Neuronal stem cell (in vitro differentiated cells): ENCODE measurements around the gene TAAR6.
"Not testable (repeated sequence)": the region's sequence is repeated elsewhere in the genome, so short reads cannot be mapped to it uniquely, and the experiment has no call there.

ENCODE experiments used
- DNase-seq: peaks from one replicate; pipeline ENCODE4 v3.0.0-alpha.2; 2013; ENCODE audit warnings: low spot score
- H2AFZ ChIP-seq: one replicate; pipeline ENCODE4 v1.6.1; 2013; ENCODE audit warnings: mild to moderate bottlenecking, low read length, inconsistent platforms
- H2AK5ac ChIP-seq: 2 replicates; pipeline ENCODE4 v1.6.1; 2013; ENCODE audit warnings: low read depth, mild to moderate bottlenecking, inconsistent platforms, low read length, moderate library complexity, mixed read lengths
- H2BK120ac ChIP-seq: 2 replicates; pipeline ENCODE4 v1.6.1; 2013; ENCODE audit warnings: low read depth, mild to moderate bottlenecking, inconsistent platforms, low read length, moderate library complexity, mixed read lengths
- H2BK12ac ChIP-seq: one replicate; pipeline ENCODE4 v1.6.1; 2013; ENCODE audit warnings: low read length, inconsistent platforms
- H2BK15ac ChIP-seq: 2 replicates; pipeline ENCODE4 v1.6.1; 2013; ENCODE audit warnings: mild to moderate bottlenecking, low read length, inconsistent platforms, mixed read lengths
- H2BK5ac ChIP-seq: one replicate; pipeline ENCODE4 v1.6.1; 2013; ENCODE audit warnings: inconsistent platforms, mild to moderate bottlenecking, low read length, moderate library complexity
- H3K14ac ChIP-seq: one replicate; pipeline ENCODE4 v1.6.1; 2013; ENCODE audit warnings: low read length, inconsistent platforms
- H3K18ac ChIP-seq: 2 replicates; pipeline ENCODE4 v1.6.1; 2013; ENCODE audit warnings: low read length, inconsistent platforms
- H3K23ac ChIP-seq: 2 replicates; pipeline ENCODE4 v1.6.1; 2013; ENCODE audit warnings: low read depth, mild to moderate bottlenecking, mixed read lengths, low read length, inconsistent platforms; ENCODE audit not compliant: poor library complexity
- H3K27ac ChIP-seq: replicated peaks from 3 replicates; pipeline ENCODE4 v1.5.1; 2013; ENCODE audit warnings: low read length, inconsistent platforms
- H3K27me3 ChIP-seq, 3 experiments: 2 replicates each; pipeline ENCODE4 v1.6.1; 2013; ENCODE audit warnings: low read length in 3 of 3, mild to moderate bottlenecking in 2 of 3, inconsistent platforms in 1 of 3, low read depth in 1 of 3, mixed read lengths in 1 of 3, moderate library complexity in 1 of 3; ENCODE audit not compliant: control insufficient read depth in 3 of 3, insufficient read depth in 3 of 3
- H3K36me3 ChIP-seq, 2 donors: replicated peaks in 1 of 2; 2 replicates each; pipeline ENCODE4 v1.6.1; 2013; ENCODE audit warnings: low read length in 2 of 2; ENCODE audit not compliant: control insufficient read depth in 2 of 2, insufficient read depth in 2 of 2
- H3K4ac ChIP-seq: 2 replicates; pipeline ENCODE4 v1.6.1; 2013; ENCODE audit warnings: inconsistent platforms, mild to moderate bottlenecking, low read length, moderate library complexity
- H3K4me1 ChIP-seq, 2 donors: 1 replicate in 1 of 2; 2 replicates in 1 of 2; pipeline ENCODE4 v1.6.1; 2013; ENCODE audit warnings: low read length in 2 of 2, low read depth in 1 of 2; ENCODE audit not compliant: control insufficient read depth in 2 of 2, insufficient read depth in 1 of 2
- H3K4me2 ChIP-seq: one replicate; pipeline ENCODE4 v1.6.1; 2013; ENCODE audit warnings: mild to moderate bottlenecking, low read length, inconsistent platforms; ENCODE audit not compliant: insufficient read depth, poor library complexity, severe bottlenecking
- H3K4me3 ChIP-seq, 2 donors: 2 replicates each; pipeline ENCODE4 v1.5.1; 2013; ENCODE audit warnings: low read length in 2 of 2, mild to moderate bottlenecking in 2 of 2, inconsistent platforms in 1 of 2, moderate library complexity in 1 of 2
- H3K79me1 ChIP-seq: one replicate; pipeline ENCODE4 v1.6.1; 2013; ENCODE audit warnings: low read depth, mild to moderate bottlenecking, inconsistent platforms, low read length, moderate library complexity
- H3K9ac ChIP-seq: one replicate; pipeline ENCODE4 v1.6.1; 2013; ENCODE audit warnings: mild to moderate bottlenecking, low read depth, low read length, inconsistent platforms; ENCODE audit not compliant: poor library complexity
- H3K9me3 ChIP-seq, 2 donors: replicated peaks in 1 of 2; 2 replicates each; pipeline versions ENCODE3 to v1.6.1; 2013; ENCODE audit warnings: low read length in 2 of 2, mild to moderate bottlenecking in 2 of 2, inconsistent platforms in 1 of 2, low read depth in 1 of 2, mixed read lengths in 1 of 2, moderate library complexity in 1 of 2; ENCODE audit not compliant: control insufficient read depth in 2 of 2, insufficient read depth in 1 of 2
- H4K8ac ChIP-seq: one replicate; pipeline ENCODE4 v1.6.1; 2013; ENCODE audit warnings: low read depth, mild to moderate bottlenecking, inconsistent platforms, low read length, moderate library complexity
- H4K91ac ChIP-seq: one replicate; pipeline ENCODE4 v1.6.1; 2013; ENCODE audit warnings: low read length, low read depth, mild to moderate bottlenecking, inconsistent platforms; ENCODE audit not compliant: poor library complexity
- WGBS, 2 donors: extraction: QIAGEN DNeasy Blood & Tissue Kit; methylation state at CpG; one replicate each; pipeline ENCODE4 v1.1.7; 2013; ENCODE audit warnings: missing lambda C conversion rate in 2 of 2, mixed read lengths in 1 of 2; ENCODE audit not compliant: insufficient read length in 2 of 2, insufficient replicate concordance in 1 of 2; ENCODE audit errors: extremely low coverage in 2 of 2; 5-methylcytosine and 5-hydroxymethylcytosine counted together

Gene TAAR6

GRCh38 chr6:132592855-132593254, 22.7 kb downstream of the TAAR6 start:
- no peaks in the 10 kb centered on the region for H3K36me3 ChIP-seq
- no peak overlapping the region for H2AK5ac ChIP-seq
- no peaks in the 10 kb centered on the region for H3K79me1 ChIP-seq
- H3K4ac ChIP-seq = no peak overlapping the region
- no peak overlapping the region for H2BK120ac ChIP-seq
- H3K9ac ChIP-seq = no peak overlapping the region
- H3K4me3 ChIP-seq = no peak overlapping the region
- WGBS, 2 donors = no CpG with 5 or more reads among the region's 2 CpGs
- H3K4me1 ChIP-seq = no peaks in the 10 kb centered on the region
- no peak overlapping the region for H4K8ac ChIP-seq
- H2BK5ac ChIP-seq = no peak overlapping the region
- H3K18ac ChIP-seq = no peak overlapping the region
- no peak overlapping the region for H2AFZ ChIP-seq
- H3K4me2 ChIP-seq = no peak overlapping the region
- no peak overlapping the region for H3K23ac ChIP-seq
- H2BK15ac ChIP-seq = no peak overlapping the region
- no peak overlapping the region for H4K91ac ChIP-seq
- H3K27me3 ChIP-seq = no peaks in the 10 kb centered on the region
- H2BK12ac ChIP-seq = no peak overlapping the region
- H3K9me3 ChIP-seq = no peaks in the 10 kb centered on the region
- no peak for DNase-seq
- H3K27ac ChIP-seq = no peak overlapping the region
- H3K14ac ChIP-seq = no peak overlapping the region

GRCh38 chr6:132596201-132596600, 26.1 kb downstream of the TAAR6 start:
- Histone ChIP-seq H3K79me1 (no peaks in the 10 kb centered on the region), H2BK120ac (no peak overlapping the region), H2AK5ac (no peak overlapping the region), H2AFZ (no peak overlapping the region), H3K27me3 (no peaks in the 10 kb centered on the region), H3K18ac (no peak overlapping the region), H3K27ac (no peak overlapping the region), H3K4me2 (no peak overlapping the region), H4K8ac (no peak overlapping the region), H3K14ac (no peak overlapping the region), H3K9me3 (no peaks in the 10 kb centered on the region), H3K4me3 (no peak overlapping the region), H4K91ac (no peak overlapping the region), H3K4ac (no peak overlapping the region), H3K9ac (no peak overlapping the region), H2BK12ac (no peak overlapping the region), H3K4me1 (no peaks in the 10 kb centered on the region), H2BK5ac (no peak overlapping the region), H2BK15ac (no peak overlapping the region), H3K36me3 (no peaks in the 10 kb centered on the region), H3K23ac (no peak overlapping the region)
- DNase-seq = no peak
- WGBS, 2 donors = no CpG with 5 or more reads among the region's 6 CpGs

DNA sequence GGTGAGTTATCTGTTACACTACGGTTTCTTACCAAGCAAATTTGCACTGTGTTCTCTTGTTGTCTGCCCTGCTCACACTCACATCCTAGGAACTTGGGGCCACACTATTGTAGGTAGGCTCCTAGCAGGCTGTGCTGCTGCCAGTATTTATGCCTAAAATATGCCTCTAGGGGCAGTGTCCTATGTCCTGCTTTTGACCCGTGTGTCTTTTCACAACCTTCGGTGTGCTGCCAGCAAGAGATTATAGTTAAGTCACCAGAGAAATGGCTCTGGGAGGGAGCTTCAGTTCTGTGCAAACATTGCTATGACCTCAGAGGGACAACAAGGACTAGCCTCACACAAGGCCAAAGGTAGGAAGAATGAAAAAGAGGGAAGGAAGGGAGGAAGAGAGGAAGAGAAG, 28.4 kb downstream of the TAAR6 start:
- Histone ChIP-seq H3K4me2 (no peak overlapping the region), H4K8ac (no peak overlapping the region), H2BK12ac (no peak overlapping the region), H3K4me1 (no peaks in the 10 kb centered on the region), H3K27me3 (no peaks in the 10 kb centered on the region), H3K14ac (no peak overlapping the region), H3K27ac (no peak overlapping the region), H2BK120ac (no peak overlapping the region), H3K9me3 (no peaks in the 10 kb centered on the region), H3K18ac (no peak overlapping the region), H4K91ac (no peak overlapping the region), H3K36me3 (no peaks in the 10 kb centered on the region), H3K9ac (no peak overlapping the region), H2BK5ac (no peak overlapping the region), H3K4me3 (no peak overlapping the region), H2AK5ac (no peak overlapping the region), H3K4ac (no peak overlapping the region), H2AFZ (peak overlapping the region; percentile 63), H2BK15ac (no peak overlapping the region), H3K23ac (no peak overlapping the region), H3K79me1 (no peaks in the 10 kb centered on the region)
- DNase-seq = no peak
- no CpG with 5 or more reads among the region's 3 CpGs for WGBS, 2 donors

- H3K23ac ChIP-seq, H2AFZ ChIP-seq, H4K8ac ChIP-seq: not testable (repeated sequence)
Measured at GRCh38 chr6:132600900-132601299, 30.8 kb downstream of the TAAR6 start.

More at GRCh38 chr6:132600900-132601299, 30.8 kb downstream of the TAAR6 start:
- not testable (repeated sequence) for H3K27ac ChIP-seq, H2BK5ac ChIP-seq, H3K9ac ChIP-seq, H2BK15ac ChIP-seq, H3K4me1 ChIP-seq, H3K4ac ChIP-seq, H3K4me3 ChIP-seq, H3K9me3 ChIP-seq, H2AK5ac ChIP-seq, H3K14ac ChIP-seq, DNase-seq, H3K36me3 ChIP-seq, H3K27me3 ChIP-seq, H3K79me1 ChIP-seq, H2BK12ac ChIP-seq, H3K4me2 ChIP-seq, H3K18ac ChIP-seq, H2BK120ac ChIP-seq, H4K91ac ChIP-seq
